ENCODE results near the gene TRIM2. TPM values are rescaled to one million over a fixed set of nuclear protein-coding genes. Genes with fewer than 3 reads are reported as not detected.
A peak's percentile ranks its signal among the peaks of the same experiment; 100 is the strongest.

Gene TRIM2
- total and polyA plus RNA-seq, 2 of the 8 experiments (the other 6 are each of a cell fraction or from before 2014, with no cell fraction given) = 34.0 to 59.8 TPM

DNA sequence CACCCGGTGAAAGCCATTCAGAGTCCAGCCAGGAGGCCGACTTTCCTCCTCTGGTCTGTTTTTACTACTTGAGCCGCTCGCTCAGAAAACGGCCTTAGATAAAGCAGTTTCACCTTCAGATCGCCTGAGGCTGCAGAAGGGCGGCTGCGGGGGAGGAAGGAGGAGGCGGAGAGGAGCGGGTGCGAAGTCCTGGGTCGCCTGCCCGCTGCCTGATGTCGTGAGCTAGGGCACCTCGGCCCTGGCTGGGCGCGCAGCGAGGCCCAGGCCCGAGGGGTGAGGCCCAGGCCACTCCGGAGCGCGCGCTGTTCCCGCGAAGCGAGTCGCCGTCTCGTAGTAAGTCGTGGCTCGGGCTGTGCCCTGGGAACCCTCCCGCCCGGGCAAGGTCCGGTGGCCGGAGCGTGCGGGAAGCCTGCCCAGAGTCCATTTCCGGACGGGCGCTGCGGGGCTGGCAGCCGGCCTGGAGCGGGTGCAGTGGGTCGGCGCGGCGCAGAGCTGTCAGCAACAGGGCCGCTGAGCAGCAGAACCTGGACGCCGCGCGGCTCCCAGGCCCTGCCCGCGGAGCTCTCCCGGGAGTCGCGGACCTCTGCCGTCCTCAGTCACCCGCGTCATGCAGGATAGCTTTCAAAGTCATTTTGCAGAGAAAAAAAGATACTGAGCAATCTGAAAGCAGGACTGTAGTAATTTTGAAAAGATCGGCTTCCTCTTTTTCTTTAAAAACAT lies 18.6 kb downstream of the TRIM2 start (continued):
- no peak for TF ChIP-seq CHD7 (IDR thresholded peaks at IDR 0.05; ENCODE audit: insufficient replicate concordance, low read length)
- no peak for TF ChIP-seq KDM1A (IDR thresholded peaks at IDR 0.05; ENCODE audit: borderline replicate concordance, low read length)
- TF ChIP-seq YY1 (IDR thresholded peaks at IDR 0.05; ENCODE audit: low read depth, low read length) = no peak
- no peak for TF ChIP-seq KDM5A (IDR thresholded peaks at IDR 0.05; ENCODE audit: low read length)
- no peak for TF ChIP-seq TBP (IDR thresholded peaks at IDR 0.05; ENCODE audit: low read depth, low read length)
- no peak for TF ChIP-seq CBX5 (IDR thresholded peaks at IDR 0.05; ENCODE audit: low read depth, low read length)
- no peak for TF ChIP-seq JUND (IDR thresholded peaks at IDR 0.05; ENCODE audit: low read length)
- TF ChIP-seq, protein P1, sequence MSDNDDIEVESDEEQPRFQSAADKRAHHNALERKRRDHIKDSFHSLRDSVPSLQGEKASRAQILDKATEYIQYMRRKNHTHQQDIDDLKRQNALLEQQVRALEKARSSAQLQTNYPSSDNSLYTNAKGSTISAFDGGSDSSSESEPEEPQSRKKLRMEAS (IDR thresholded peaks at IDR 0.05) = peak; percentile 44
- TF ChIP-seq SAP30 (IDR thresholded peaks at IDR 0.05; ENCODE audit: insufficient read depth, insufficient replicate concordance, low read length) = no peak
- TF ChIP-seq RNF2 (IDR thresholded peaks at IDR 0.05; ENCODE audit: borderline replicate concordance, low read depth, low read length, missing control alignments, poor library complexity, severe bottlenecking) = peak; percentile 63
